Neural crest cell (in vitro differentiated cells): ENCODE results near the gene VPS11. TPM values are rescaled to one million over a fixed set of nuclear protein-coding genes. Genes with fewer than 3 reads are reported as not detected.

ENCODE experiments used
- DNase-seq: peaks from one replicate; pipeline ENCODE4 v3.0.0; 2021; ENCODE audit warnings: low read depth, mixed read lengths, low spot score
- H3K27ac Mint-ChIP-seq: one replicate; pipeline ENCODE4 v1.8.0; 2021; ENCODE audit warnings: mild to moderate bottlenecking, mixed read lengths; ENCODE audit not compliant: unreplicated experiment
- H3K27me3 Mint-ChIP-seq: 2 replicates; pipeline ENCODE4 v1.8.0; 2021; ENCODE audit warnings: low read depth, mild to moderate bottlenecking, mixed read lengths
- H3K36me3 Mint-ChIP-seq: 2 replicates; pipeline ENCODE4 v1.8.0; 2021; ENCODE audit warnings: low read depth, mild to moderate bottlenecking, mixed read lengths
- H3K4me1 Mint-ChIP-seq: 2 replicates; pipeline ENCODE4 v1.8.0; 2021; ENCODE audit warnings: mixed read lengths
- H3K4me3 Mint-ChIP-seq: one replicate; pipeline ENCODE4 v1.8.0; 2021; ENCODE audit warnings: mild to moderate bottlenecking, mixed read lengths
- H3K9me3 Mint-ChIP-seq: 2 replicates; pipeline ENCODE4 v1.8.0; 2021; ENCODE audit warnings: mixed read lengths
- total RNA-seq: library from RNA; stranded (reverse); gene quantifications from 2 replicates; pipeline ENCODE4 v1.2.1, GENCODE V29; 2021
- TF ChIP-seq, protein P1 (sequence below): fragments of 200-600 bp; sonication (generic); conservative IDR thresholded peaks from 2 replicates; pipeline ENCODE4 v1.5.0; 2021; ENCODE audit warnings: antibody characterized with exemption, mild to moderate bottlenecking

VPS11 gene
- total RNA-seq, 1 donor from 2014 or later: 30.6 TPM

GRCh38 chr11:119089319-119089718, 21.7 kb downstream of the VPS11 start:
- no peak for DNase-seq
- Mint-ChIP-seq H3K27me3 (peaks cover 13% of the 10 kb centered on the region), H3K9me3 (no peaks in the 10 kb centered on the region), H3K27ac (no peak overlapping the region), H3K36me3 (peaks cover 22% of the 10 kb centered on the region), H3K4me3 (peak overlapping the region; percentile 72), H3K4me1 (peaks cover 54% of the 10 kb centered on the region)
- TF ChIP-seq, protein P1, sequence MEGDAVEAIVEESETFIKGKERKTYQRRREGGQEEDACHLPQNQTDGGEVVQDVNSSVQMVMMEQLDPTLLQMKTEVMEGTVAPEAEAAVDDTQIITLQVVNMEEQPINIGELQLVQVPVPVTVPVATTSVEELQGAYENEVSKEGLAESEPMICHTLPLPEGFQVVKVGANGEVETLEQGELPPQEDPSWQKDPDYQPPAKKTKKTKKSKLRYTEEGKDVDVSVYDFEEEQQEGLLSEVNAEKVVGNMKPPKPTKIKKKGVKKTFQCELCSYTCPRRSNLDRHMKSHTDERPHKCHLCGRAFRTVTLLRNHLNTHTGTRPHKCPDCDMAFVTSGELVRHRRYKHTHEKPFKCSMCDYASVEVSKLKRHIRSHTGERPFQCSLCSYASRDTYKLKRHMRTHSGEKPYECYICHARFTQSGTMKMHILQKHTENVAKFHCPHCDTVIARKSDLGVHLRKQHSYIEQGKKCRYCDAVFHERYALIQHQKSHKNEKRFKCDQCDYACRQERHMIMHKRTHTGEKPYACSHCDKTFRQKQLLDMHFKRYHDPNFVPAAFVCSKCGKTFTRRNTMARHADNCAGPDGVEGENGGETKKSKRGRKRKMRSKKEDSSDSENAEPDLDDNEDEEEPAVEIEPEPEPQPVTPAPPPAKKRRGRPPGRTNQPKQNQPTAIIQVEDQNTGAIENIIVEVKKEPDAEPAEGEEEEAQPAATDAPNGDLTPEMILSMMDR: no peak

DNA sequence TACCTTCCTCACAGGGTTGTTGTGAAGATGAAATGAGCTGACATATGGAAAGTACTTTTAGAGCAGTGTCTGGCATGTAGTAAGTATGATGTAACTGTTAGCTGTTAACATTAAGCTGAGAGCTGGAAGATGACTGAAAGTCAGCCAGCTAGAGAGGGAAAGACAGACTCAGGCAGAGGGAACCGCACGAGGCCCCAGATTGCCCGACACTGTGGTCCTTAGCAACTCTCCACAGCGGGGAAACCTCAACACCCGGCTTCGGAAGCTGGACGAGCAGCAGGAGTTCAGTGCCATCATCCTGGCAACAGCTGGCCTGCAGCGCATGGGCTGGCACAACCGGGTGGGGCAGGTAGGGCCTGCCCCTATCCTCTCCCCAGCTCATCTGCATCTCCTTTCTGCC, 23.6 kb downstream of the VPS11 start:
- H3K9me3 Mint-ChIP-seq: no peaks in the 10 kb centered on the region
- H3K4me3 Mint-ChIP-seq: peak overlapping the region; percentile 97
- TF ChIP-seq, protein P1: no peak
- H3K36me3 Mint-ChIP-seq: peaks cover 26% of the 10 kb centered on the region
- no peak overlapping the region for H3K27ac Mint-ChIP-seq
- DNase-seq: no peak
- H3K27me3 Mint-ChIP-seq: peaks cover 13% of the 10 kb centered on the region
- H3K4me1 Mint-ChIP-seq: peaks cover 49% of the 10 kb centered on the region

DNA sequence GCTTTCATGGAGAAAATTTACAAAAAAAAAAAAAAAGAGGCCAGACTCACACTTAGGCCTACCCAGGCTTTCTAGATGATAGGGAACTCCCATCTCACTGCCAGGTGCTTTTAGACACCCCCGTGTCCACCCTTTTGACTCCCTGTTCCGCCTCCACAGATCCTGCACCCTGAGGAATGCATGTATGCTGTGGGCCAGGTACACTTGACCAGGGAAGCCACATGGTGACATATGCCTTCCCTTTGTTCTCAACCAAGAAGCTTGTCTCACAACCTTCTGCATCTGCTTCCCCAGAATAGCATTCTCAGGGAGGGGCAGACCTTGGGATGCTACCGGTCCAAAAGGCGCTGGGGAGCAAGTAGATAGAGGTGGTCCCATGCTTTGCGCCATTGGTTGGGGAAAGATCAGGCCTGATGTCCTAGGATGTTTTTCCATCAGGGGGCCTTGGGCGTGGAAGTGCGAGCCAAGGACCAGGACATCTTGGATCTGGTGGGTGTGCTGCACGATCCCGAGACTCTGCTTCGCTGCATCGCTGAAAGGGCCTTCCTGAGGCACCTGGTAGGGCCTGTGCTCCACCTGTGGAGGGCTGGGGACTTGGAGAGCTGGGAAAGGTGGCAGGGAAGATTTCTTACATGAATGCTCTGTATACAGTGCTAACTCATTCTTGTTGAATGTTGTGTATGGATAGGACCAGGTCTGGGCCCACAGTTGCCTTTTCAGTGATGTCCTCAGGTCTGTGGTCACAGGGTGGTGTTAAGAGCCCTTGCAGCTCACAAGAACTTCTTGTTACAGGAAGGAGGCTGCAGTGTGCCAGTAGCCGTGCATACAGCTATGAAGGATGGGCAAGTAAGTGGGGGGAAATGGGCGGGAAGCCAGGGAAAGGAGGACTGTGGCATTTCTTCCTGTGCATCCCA, 24.6 kb downstream of the VPS11 start:
- H3K4me3 Mint-ChIP-seq: peak overlapping the region; percentile 97
- H3K9me3 Mint-ChIP-seq: no peaks in the 10 kb centered on the region
- H3K27me3 Mint-ChIP-seq: peaks cover 13% of the 10 kb centered on the region
- H3K36me3 Mint-ChIP-seq: peaks cover 32% of the 10 kb centered on the region
- DNase-seq: no peak
- peak overlapping the region; percentile 47 for H3K27ac Mint-ChIP-seq
- TF ChIP-seq, protein P1: no peak
- H3K4me1 Mint-ChIP-seq: peaks cover 50% of the 10 kb centered on the region

- Mint-ChIP-seq H3K27ac (peak overlapping the region; percentile 96), H3K9me3 (no peaks in the 10 kb centered on the region), H3K4me3 (peak overlapping the region; percentile 97), H3K4me1 (peaks cover 49% of the 10 kb centered on the region), H3K27me3 (peaks cover 13% of the 10 kb centered on the region), H3K36me3 (peaks cover 34% of the 10 kb centered on the region)
- TF ChIP-seq, protein P1: no peak
- no peak for DNase-seq
These were observed 25.5 kb downstream of the VPS11 start for GRCh38 chr11:119092880-119093842.

- peaks cover 49% of the 10 kb centered on the region for H3K4me1 Mint-ChIP-seq
- H3K9me3 Mint-ChIP-seq: no peaks in the 10 kb centered on the region
These were observed 26.6 kb downstream of the VPS11 start for GRCh38 chr11:119093942-119094815.

More at GRCh38 chr11:119093942-119094815, 26.6 kb downstream of the VPS11 start:
- peak overlapping the region; percentile 97 for H3K4me3 Mint-ChIP-seq
- H3K36me3 Mint-ChIP-seq: peaks cover 34% of the 10 kb centered on the region
- H3K27ac Mint-ChIP-seq: peak overlapping the region; percentile 98
- H3K27me3 Mint-ChIP-seq: peaks cover 13% of the 10 kb centered on the region
- TF ChIP-seq, protein P1: no peak
- DNase-seq: no peak
